CD4-positive, alpha-beta T cell treated with Interferon gamma for 1 hour (primary cell): ENCODE data around the gene PADI2.

ENCODE experiments used
- DNase-seq: peaks from one replicate; pipeline ENCODE4 v3.0.0-alpha.2; 2020

Gene PADI2

DNA sequence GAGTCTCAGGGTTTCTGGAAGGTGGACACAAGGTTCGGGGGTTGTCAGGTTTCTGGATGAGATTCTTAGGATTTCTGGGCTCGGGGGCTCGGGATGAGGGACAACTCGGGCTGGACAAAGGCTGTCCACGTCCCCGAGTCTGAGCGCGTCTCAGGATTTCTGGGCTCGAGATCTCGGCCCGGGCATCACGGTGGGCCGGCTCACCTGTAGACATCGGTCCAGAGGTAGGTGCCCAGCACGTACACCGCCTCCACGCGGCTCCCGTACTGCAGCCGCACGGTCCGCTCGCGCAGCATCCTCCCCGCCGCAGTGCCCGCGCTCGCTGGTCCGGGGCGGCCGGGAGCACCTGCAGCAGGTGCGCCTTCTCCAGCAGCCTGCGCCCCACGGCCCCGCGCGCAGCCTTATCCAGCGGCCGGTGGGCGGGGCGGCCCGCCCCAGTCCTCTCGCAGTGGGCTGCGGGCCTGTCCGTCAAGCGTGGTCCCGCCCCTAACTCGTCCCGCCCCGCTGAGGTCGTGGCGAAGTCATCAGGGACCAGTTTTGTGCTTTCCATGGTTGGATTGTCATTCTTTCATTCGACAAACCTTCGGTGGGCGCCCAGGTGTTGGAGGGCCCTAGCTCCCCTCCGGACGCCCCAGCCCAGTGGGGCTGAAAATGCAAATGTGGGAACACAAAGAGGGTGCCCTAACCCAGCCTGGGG is at the start of gene PADI2:
PADI2 (minus strand) TSS at position 376 of the 697 bp plus-strand sequence; CDS start at position 296, 80 bp downstream.
- peak; percentile 63 for DNase-seq

DNA sequence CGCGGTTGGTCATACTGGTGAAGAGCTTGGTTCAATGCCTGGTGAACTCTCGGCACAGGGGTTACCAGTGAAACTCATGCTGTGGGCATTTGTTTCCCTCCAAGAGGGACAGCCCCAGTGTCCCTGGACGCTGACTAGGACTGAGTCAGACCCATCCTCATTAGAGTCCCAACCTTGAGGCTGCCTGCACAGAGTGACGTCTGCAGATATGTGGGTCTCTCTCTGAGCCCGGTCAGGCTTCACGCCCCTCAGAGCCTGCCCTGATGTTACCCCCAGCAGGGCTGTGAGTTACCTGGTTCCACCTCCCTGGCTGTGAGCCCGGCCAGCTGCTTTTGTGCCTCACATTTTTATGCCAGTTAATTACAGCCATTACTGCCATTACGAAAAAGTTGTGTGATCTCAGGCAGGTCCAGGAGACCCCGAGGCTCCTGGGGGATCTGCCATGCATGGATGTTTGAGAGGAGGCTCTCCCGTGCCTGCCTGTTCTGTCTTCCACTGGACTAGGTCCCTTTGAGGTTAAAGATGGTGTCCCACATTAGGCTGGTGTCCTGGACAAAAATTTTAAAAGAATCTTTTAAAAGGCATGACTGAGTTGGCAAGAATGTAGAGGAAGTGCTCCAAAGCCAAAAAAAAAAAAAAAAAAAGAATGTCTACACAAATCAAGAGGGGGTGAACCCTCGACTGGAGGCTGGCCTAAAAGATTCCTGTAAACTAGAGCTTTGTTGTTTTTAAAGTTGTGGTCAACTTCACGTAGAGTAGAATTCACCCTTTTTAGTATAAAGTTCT is 49.0 kb upstream of the PADI2 start:
- no peak for DNase-seq

- DNase-seq, result no peak
Observed at GRCh38 chr1:17167786-17168090, 48.5 kb upstream of the PADI2 start.

DNA sequence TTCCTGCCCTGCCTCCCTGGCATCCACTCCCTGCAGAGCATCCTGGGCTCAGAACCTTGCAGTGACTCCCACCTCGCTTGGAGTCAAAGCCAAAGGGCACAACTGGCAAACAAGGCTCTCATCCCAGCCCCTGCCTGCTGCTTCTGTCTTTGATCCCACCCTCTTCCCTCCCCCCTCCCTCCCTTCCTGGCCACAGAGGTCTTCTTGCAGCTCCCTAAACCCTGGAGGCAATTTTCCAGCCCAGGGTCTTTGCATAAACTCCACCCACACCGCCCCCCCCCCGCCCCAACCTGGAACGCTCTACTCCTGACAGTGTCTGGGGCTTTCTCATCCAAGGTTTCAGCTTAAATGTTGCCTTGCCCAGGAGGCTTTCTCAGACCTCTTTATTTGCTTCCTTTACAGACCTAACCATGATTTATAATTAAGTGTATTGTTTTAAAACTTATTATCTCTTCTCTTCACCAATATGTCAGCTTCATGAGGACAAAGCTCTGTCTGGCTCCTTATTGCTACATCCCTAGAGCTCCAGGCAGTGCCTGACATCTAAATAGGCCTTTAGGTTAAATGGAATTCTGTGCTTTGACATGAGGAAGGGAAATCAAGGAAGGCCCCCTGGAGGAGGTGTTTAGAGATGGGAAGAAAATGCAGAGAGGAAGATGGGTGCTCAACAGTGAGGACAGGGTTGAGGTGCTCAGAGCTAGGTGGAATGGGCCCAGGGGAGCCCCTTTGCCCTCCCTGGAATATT is 48.0 kb upstream of the PADI2 start:
- DNase-seq, result no peak

DNA sequence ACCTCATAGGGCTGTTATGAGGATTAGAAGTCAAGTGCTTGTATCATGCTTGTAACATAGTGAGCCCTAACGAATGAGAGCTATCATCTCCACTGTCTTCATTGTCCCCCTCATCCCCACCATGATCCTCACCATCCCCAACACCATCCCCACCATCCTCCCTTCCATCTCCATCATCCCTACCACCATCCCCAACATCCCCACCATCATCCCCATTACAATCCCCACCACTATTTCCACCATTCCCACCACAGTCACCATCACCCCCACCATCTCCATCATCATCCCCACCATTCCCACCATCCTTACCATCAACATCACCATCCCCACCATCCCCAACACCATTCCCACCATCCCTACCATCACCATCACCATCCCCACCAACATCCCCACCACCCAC is 46.6 kb upstream of the PADI2 start:
- no peak for DNase-seq

DNA sequence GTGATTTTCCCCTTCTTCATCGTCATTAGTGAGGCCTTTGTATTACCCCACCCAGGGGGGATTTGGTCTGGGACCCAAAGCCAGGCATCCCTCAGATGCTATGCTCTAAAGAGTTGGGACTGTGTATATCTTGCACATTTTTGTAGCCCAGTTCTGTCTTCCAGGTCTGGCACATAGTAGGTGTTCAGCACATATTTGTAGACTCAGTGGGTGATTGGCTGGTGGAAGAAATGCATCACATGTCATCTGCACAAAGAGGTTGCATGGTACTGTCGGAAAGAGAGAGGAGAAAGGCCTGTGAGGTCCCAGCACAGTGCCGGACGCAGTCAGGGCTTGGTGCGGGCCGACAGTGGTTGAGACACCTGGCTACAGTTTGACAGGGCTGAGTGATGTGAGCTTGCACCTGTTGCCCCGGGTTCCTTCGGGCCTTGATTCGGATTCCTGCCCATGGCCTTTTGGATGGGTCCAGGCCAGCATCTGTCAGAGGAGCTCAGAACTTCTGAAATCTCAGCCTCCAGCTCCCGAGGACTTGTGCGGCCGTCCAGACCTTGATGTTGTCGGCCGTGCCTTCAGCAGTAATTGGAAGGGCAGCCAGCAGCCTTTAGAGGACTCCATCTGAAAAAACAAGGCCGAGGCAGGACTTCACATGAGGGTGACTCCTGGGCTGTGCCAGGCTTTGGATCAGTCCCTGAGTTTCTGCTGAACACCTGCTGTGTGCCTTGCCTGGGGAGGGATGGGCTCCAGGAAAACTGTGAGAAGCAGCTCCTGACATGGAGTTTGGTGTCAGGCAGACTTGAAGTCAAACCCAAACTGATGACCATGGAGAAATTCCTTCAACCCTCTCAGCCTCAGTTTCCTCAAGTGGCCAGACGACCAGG is 44.8 kb upstream of the PADI2 start:
- DNase-seq, result no peak

GRCh38 chr1:17163371-17163770 is 44.1 kb upstream of the PADI2 start:
- DNase-seq, result no peak

GRCh38 chr1:17162941-17163340 is 43.7 kb upstream of the PADI2 start:
- DNase-seq, result no peak

- no peak for DNase-seq
Observed at GRCh38 chr1:17161926-17162800, 42.9 kb upstream of the PADI2 start.

DNA sequence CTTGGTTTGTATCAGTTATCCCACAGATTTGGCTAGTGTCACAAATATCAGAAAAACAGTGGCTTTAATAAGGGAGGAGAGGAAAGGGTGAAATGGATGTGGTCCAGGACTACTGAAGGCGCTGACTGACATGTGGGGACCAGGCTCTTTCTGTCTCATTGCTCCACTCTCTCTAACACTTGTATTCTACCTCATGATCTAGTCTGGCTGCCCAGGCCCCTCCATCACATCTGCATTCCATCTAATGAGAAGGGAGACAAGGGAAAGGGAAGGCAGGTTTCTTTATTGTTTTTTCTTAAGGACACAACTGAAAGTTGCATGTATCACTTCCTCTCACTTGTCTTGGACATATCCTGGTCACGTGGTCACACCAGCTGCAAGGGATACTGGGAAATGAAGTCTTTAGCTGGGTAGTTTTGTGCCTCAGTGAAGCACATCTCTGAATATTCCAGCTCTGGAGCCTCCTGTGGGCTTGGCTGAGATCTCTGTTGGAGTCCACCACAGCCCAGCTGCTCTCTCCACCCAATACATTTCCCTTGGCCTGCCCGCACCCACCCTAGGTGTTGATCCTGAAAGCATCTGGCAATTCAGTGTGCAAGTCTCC is 42.0 kb upstream of the PADI2 start:
- no peak for DNase-seq

GRCh38 chr1:17158961-17159360 is 39.7 kb upstream of the PADI2 start:
- no peak for DNase-seq

DNA sequence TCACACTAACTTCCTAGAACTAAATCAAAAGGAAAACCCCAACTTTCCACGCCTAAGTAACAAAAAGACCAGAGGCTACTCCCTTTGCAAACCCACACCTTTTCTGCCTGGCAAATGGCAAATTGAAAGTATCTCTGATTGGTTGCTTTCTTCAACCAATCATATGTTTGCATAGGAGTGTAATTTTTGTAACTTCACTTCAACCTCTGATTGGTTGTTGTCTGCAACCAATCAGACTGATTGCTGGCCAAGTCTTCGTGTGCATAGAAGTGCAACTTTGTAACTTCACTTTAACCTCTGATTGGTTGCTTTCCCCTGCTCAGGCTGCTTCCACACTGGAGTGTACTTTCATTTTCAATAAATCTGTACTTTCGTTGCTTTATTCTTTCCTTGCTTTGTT is 36.9 kb upstream of the PADI2 start:
- DNase-seq, result no peak

- no peak for DNase-seq
Observed at GRCh38 chr1:17155257-17155920, 36.1 kb upstream of the PADI2 start.

GRCh38 chr1:17149771-17150170 is 30.5 kb upstream of the PADI2 start:
- no peak for DNase-seq

DNA sequence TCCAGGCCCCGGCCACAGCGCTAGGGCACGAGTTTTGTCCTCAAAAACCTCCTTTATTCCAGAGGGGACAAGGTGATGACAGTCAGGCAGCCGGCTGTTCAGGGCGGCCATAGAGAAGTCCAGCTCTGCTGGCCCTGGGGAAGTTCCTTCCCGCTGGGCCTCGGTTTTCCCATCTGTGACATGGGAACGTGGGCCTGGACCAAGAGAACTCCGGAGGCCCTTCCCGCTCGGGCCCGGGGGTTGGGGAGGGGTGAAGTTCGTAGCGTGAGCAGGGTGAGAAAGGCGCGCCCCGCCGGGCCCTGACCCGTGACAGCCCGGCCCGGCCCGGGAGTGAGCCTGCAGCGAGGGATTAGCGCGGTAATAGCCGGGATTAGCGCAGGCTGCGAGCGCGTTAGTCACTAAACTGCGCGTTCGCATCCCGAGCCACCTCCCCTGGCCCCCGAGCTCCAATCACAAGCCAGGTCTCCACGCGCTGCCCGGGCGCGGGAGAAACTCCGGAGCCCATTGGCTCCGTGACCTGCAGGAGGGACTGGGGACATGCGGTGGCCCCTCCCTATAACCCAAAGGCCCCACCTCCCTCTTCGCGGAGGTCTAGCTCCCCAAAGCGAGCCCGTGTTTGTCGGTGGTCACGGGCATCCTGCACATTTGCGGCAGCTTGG is 29.8 kb upstream of the PADI2 start:
- DNase-seq, result no peak

GRCh38 chr1:17145648-17146047 is 26.4 kb upstream of the PADI2 start:
- DNase-seq, result no peak

DNA sequence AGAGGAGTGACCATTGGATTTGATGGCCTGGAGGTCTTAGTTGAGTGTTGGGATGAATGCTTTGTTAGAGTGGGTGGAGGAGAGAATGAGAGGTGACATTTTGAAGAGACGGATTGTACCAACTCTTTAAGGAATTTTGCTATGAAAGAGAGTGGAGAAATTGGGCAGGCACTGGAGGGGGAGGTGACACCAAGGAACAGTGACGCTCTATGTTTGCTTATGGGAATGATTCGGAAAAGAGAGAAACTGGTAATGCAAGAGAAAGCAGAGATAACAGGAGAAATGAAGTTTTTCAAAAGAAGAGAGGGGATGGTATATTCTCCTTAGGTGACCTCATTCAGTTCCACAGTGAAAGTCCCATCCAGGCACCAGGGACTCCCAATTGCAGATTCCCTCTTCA is 24.5 kb upstream of the PADI2 start:
- DNase-seq, result no peak

- DNase-seq, result peak; percentile 12
Observed at GRCh38 chr1:17141441-17142197, 22.4 kb upstream of the PADI2 start.

DNA sequence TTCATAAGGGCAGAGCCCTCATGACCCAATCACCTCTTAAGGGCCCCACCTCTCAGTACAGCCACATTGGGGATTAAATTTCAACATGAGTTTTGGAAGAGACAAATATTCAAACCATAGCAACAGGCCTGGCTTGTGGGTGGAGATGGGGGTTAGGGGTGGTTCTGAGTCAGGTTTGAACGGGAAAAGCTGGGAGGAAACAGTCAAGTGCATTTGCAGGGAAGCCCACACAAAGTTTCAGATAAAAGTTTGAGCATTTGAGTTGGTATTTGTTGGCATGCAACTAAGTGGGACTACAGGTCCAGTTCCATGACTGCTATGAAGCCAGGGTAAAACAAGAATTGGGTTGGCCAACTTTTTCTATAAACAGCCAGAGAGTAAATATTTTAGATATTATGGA is 21.0 kb upstream of the PADI2 start:
- no peak for DNase-seq

DNA sequence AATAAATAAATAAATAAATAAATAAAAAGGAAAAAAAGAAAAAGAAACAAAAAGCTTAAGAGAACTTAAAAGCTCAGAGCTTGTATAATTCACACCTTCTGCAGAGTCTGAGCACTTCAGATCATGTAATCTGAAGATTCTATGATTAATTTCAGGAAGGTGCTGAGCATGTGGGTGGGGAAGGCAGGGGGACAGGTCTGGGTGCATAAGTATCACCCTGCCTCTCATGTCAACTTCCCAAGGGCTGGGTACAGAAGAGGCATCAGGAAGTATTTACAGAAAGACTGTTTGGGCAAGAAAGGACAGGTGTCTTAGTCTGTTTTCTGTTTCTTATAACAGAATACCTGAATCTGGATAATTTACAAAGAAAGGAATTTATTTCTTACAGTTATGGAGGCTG is 20.4 kb upstream of the PADI2 start:
- DNase-seq, result no peak
